ENCODE results near the gene STAT1.

Gene STAT1

GRCh38 chr2:191036363-191036762 lies 22.4 kb upstream of the STAT1 start:
- in situ Hi-C loops (cut with MboI; ENCODE audit: low pct_unique_long_range_greater_than_20kb, low sequenced_read_pairs) = no loop called here
- DNase-seq = no peak

DNA sequence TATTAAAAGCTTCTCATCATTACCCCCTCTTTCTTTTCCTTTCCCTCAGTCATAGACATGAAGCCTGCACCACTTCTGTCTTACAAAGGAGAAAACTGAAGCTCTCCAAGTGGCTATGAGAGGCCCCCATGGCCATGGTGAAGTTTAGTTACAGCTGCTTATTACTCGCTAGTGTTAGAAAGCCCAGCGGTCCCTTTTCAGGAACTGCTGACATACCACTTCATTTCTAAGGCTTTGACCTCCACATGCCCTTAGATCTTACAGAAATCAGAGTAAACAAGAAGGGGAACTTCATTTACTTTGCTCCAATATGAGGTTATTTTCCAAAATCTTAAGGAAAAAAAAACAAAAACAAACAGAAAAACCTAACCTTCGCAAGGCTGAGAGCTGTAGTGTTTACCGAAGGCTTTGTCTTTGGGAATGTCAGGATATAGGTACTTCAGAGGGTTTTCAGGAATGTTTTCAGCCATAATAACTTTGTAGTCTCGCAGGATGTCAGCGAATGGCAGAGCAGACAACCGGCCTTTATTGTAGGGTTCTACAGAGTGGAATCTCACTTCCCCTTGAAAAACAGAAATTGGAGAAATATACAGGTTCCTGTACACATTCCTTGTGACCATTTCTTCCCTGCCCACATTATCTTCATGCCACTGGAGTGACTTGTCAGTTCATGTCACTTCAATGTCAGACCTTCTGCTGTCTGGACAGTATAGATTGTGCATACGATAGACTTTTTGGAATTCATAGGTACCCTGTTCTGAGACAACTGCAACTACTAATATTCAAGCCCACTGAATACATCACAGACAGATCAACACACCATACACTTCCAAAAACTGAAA lies 18.8 kb upstream of the STAT1 start:
- peak; percentile 42 for DNase-seq
- in situ Hi-C loops (cut with MboI; ENCODE audit: low pct_unique_long_range_greater_than_20kb, low sequenced_read_pairs) = no loop called here

DNA sequence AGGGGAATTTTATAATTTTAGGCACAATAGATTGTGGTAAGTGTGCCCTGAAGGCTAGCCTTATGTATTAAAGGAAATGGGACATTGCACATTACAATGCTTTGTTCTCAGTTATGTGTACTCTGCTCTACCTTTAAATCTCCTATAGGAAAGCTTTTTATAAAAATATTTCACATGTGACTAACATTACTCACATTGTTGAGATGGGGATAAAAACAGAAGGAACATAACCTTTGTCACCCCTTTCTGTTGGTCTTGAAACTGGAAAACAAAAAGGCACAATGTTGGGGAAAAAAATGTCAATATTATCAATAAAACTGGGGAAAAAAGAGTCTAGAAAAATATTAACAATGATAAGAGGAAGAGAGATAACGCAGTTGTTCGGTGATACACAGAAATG lies 17.3 kb upstream of the STAT1 start:
- in situ Hi-C loops (cut with MboI; ENCODE audit: low pct_unique_long_range_greater_than_20kb, low sequenced_read_pairs) = no loop called here
- no peak for DNase-seq

DNA sequence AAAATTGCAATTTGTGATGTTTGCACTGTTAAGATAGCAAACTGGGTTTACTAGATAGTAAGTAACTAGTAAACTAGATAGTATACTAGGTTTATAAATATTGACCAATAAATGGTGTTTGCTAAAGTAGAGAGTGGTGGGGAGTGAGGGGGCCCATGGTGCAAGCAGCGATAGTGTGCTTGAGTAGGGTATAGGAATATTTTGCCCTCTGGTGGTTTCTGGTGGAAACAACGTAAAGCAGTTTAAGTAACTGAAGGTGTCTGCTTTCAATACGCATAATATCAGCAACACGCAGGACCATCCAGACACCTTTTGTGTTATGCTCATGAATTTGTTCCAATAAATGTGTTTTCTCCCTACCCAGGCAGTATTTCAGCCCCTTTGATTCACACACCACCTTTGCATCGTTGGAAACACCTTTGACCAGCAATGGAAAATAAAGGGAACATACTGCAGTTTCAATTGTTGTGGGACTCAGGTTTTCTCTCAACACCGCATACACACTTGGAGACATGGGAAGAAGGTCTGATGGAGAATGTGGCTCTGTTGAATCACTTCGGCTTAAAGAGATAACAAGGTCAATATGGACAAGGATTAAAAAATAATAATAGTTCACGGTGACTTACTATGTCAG lies 16.7 kb upstream of the STAT1 start:
- peak; percentile 65 for DNase-seq
- in situ Hi-C loops (cut with MboI; ENCODE audit: low pct_unique_long_range_greater_than_20kb, low sequenced_read_pairs) = no loop called here

- in situ Hi-C loops (cut with MboI; ENCODE audit: low pct_unique_long_range_greater_than_20kb, low sequenced_read_pairs) = no loop called here
- no peak for DNase-seq
Observed at GRCh38 chr2:191029280-191029950, 15.4 kb upstream of the STAT1 start.

GRCh38 chr2:191026377-191026776 lies 12.4 kb upstream of the STAT1 start:
- in situ Hi-C loops (cut with MboI; ENCODE audit: low pct_unique_long_range_greater_than_20kb, low sequenced_read_pairs) = no loop called here
- DNase-seq = no peak

DNA sequence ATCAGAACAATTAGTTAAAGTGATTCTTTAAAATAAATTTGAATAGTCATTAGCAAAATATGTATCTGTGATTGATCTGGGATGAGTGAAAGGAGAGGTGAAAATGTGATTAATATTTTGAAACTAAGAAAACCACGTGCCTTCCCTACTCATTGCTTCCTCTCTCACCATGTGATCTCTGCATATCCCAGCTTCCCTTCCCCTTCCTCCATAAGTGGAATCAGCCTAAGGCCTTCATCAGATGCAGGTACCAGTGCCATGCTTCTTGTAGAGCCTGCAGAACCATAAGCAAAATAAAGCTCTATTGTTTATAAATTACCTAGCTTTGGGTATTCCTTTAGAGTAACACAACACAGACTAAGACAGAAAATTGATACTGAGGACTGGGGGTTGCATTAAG lies 11.2 kb upstream of the STAT1 start:
- no peak for DNase-seq
- in situ Hi-C loops (cut with MboI; ENCODE audit: low pct_unique_long_range_greater_than_20kb, low sequenced_read_pairs) = no loop called here

DNA sequence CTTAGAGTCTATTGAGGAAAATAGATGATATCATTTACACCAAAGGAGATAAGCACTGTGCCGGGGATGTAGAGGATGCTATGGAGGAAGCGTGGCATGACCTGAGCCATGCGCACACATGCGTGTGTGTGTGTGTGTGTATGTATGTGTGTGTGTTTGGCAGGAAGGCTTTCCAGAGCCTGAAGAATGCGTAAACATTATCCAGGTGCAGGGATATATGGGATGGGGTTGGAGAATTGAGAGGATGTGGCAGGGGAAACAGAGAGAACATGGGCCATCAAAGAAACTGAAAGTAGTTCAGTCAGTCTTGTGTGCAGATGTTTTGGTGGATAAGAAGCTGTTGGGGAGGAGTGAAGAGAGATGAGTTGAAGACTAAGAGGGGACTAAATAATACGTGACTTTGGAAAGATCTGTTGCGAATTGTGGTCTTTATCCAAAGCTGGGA lies 9.3 kb upstream of the STAT1 start:
- in situ Hi-C loops (cut with MboI; ENCODE audit: low pct_unique_long_range_greater_than_20kb, low sequenced_read_pairs) = no loop called here
- DNase-seq = no peak

DNA sequence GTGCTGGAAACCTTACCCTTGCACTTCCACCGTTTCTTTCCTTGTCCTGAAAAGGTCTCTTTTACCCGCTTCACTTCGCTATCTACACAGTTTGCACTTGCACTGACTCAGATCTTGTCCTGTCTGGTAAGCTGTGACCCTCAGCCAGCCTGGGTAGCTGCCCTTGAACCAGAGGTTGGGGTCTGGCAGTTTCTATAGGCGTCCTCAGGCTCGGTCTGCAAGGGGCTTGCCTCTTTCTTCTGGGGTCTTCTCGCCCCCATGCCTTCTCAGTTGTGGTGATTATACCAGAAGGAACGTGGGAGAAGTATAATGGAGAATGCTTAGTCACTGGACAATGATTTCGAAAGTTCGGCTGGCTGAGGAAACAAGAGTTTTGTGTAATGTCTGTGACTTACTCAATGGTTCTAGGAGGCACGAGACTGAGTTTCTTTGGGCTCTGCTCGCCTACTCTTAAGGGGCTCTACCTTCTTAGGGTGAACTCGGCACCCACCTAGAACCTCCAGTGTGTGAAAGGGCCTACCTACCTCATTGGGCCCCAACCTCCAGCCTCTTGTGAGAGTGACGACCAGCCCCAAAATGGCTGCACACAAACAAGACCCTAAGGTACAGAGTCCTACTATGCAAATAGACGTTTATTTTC lies 6.9 kb upstream of the STAT1 start:
- in situ Hi-C loops (cut with MboI; ENCODE audit: low pct_unique_long_range_greater_than_20kb, low sequenced_read_pairs) = no loop called here
- no peak for DNase-seq

DNA sequence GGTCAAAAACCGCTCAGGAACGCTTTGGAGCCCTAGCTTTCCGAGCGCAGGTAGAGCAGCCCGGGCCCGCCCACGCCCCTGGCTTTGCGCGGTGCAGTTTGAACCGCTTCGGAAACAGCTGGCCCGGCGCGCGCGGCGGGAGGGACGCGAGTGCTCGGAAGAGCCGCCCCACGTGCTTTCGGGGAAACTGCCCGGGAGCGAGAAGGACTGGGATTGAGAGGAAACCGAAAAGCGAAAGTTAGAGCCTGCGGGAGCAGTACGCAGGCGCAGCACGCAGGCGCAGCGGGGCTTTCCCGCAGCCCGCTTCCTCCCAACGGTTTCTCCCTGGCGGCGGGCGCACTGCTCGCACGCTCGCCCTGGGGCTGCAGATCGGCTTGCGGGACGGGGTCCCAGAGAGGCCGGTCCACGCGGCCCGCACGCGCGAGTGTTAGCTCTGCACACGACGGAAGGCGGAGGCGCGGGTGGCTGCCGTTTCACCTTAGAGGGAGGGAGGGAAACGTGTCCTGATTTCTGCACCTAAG lies 6.3 kb upstream of the STAT1 start:
- in situ Hi-C loops (cut with MboI; ENCODE audit: low pct_unique_long_range_greater_than_20kb, low sequenced_read_pairs) = no loop called here
- DNase-seq = peak; percentile 99

GRCh38 chr2:191019376-191019775 lies 5.4 kb upstream of the STAT1 start:
- in situ Hi-C loops (cut with MboI; ENCODE audit: low pct_unique_long_range_greater_than_20kb, low sequenced_read_pairs) = no loop called here
- no peak for DNase-seq

- in situ Hi-C loops (cut with MboI; ENCODE audit: low pct_unique_long_range_greater_than_20kb, low sequenced_read_pairs) = no loop called here
- no peak for DNase-seq
Observed at GRCh38 chr2:191018643-191019119, 4.7 kb upstream of the STAT1 start.

DNA sequence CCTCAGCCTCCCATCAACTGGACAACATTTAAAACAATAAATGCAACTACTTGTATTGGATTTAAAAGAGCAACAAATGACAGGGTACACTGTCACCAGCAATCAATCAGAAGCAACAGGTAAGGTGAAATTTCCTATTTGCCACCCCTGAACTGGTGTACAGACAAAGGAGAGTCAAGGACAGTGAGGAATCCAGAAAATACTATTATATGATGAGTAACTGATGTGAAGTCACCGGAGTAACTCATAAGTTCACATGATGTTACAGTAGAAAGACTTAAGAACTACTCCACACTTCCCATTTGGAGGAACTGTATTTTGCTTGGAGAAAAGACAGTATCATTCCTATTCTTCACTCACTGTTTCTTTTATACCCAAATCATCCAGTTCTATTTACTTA lies 4.1 kb upstream of the STAT1 start:
- in situ Hi-C loops (cut with MboI; ENCODE audit: low pct_unique_long_range_greater_than_20kb, low sequenced_read_pairs) = no loop called here
- no peak for DNase-seq

GRCh38 chr2:191015831-191016230 lies 1.9 kb upstream of the STAT1 start:
- in situ Hi-C loops (cut with MboI; ENCODE audit: low pct_unique_long_range_greater_than_20kb, low sequenced_read_pairs) = no loop called here
- DNase-seq = no peak

- no peak for DNase-seq
- in situ Hi-C loops (cut with MboI; ENCODE audit: low pct_unique_long_range_greater_than_20kb, low sequenced_read_pairs) = no loop called here
Observed at GRCh38 chr2:191015239-191015638, 1.3 kb upstream of the STAT1 start.

- no peak for DNase-seq
- in situ Hi-C loops (cut with MboI; ENCODE audit: low pct_unique_long_range_greater_than_20kb, low sequenced_read_pairs) = no loop called here
Observed at GRCh38 chr2:191014653-191015020, 666 bp upstream of the STAT1 start.

DNA sequence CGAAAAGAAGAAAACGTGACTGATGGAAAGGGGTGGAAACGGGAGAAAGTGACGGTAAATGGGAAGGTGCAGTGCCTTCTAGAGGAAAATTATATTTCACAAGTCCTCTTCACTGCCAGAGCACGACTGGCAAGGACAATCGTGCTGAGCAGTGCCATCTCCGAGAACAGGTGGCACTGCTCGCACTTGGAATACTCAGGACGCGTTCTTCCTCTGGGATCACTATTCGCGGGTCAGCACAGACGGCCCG lies 364 bp downstream of the STAT1 start:
- DNase-seq = no peak
- in situ Hi-C loops (cut with MboI; ENCODE audit: low pct_unique_long_range_greater_than_20kb, low sequenced_read_pairs) = no loop called here

DNA sequence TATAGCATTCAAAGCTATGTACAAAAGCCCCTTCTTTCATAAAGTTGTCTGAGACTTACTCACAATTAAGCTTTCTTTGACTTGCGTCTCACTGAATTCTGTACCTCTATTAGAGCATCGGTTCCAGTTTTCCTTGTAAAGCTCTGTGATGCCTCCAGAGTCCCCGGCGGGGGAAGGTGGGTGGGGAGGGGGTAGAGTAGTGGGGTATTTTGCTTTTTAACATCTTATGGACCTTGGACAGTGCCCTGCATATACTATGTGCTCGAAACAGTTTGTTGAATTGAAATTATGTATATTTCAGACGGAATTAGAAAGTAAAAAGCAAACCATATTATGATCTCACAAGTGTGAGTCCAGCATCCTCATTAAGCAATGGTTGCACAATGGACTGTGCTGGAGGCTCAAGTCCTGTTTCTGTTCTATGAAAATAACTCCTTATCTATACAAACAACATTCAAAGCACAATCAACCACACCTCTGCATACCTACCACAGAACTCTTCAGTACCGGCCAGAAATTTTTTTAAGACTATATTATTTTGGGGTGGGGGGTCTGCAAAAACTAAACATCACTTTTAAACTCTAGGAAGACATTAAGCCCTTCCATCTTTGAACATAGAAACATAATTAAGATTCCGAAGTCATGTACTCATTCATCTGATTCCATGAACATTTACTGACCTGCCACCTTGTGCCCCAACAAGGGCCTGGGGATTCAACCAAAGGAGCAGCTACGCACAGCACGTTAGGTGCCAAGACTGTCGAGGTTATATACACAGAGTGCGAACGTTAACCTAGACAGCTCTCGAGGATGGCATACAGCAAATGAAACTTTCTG lies 908 bp downstream of the STAT1 start:
- in situ Hi-C loops (cut with MboI; ENCODE audit: low pct_unique_long_range_greater_than_20kb, low sequenced_read_pairs) = no loop called here
- no peak for DNase-seq

- in situ Hi-C loops (cut with MboI; ENCODE audit: low pct_unique_long_range_greater_than_20kb, low sequenced_read_pairs) = no loop called here
- no peak for DNase-seq
Observed at GRCh38 chr2:191012346-191012745, 1.6 kb downstream of the STAT1 start.

Data from KBM-7 (cell line).